GM23338 (cell line): ENCODE measurements around the gene ZNF121.

Experiments used
- CREB1 ChIP-seq: fragments of 250-450 bp; sonication (Bioruptor Pico); IDR thresholded peaks from 2 replicates; pipeline ENCODE4 v1.5.0; 2020; ENCODE audit warnings: low read depth, mild to moderate bottlenecking, moderate library complexity
- POLR2AphosphoS5 ChIP-seq: IDR thresholded peaks from 2 replicates; pipeline ENCODE4 v1.6.1; 2016; ENCODE audit warnings: antibody characterized with exemption, low read depth
- TF ChIP-seq, protein P1 (sequence below), 2 experiments: fragments of 200-600 bp in 1 of 2; sonication (generic) in 1 of 2; conservative IDR thresholded peaks; 2 replicates each; pipeline versions ENCODE4 v1.5.1 to v1.6.1; 2016 to 2017; ENCODE audit warnings: antibody characterized with exemption in 2 of 2, low read depth in 2 of 2, mild to moderate bottlenecking in 2 of 2, moderate library complexity in 1 of 2

- TF ChIP-seq, protein P1, sequence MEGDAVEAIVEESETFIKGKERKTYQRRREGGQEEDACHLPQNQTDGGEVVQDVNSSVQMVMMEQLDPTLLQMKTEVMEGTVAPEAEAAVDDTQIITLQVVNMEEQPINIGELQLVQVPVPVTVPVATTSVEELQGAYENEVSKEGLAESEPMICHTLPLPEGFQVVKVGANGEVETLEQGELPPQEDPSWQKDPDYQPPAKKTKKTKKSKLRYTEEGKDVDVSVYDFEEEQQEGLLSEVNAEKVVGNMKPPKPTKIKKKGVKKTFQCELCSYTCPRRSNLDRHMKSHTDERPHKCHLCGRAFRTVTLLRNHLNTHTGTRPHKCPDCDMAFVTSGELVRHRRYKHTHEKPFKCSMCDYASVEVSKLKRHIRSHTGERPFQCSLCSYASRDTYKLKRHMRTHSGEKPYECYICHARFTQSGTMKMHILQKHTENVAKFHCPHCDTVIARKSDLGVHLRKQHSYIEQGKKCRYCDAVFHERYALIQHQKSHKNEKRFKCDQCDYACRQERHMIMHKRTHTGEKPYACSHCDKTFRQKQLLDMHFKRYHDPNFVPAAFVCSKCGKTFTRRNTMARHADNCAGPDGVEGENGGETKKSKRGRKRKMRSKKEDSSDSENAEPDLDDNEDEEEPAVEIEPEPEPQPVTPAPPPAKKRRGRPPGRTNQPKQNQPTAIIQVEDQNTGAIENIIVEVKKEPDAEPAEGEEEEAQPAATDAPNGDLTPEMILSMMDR (conservative IDR thresholded peaks at IDR 0.05; ENCODE audit: low read depth in 2 of 2) = no peak
- TF ChIP-seq CREB1 (CRISPR knock-in tag) (no peak), POLR2AphosphoS5 (no peak)
Measured at GRCh38 chr19:9627856-9628255, 43.6 kb upstream of the ZNF121 start.
